Fibroblast of lung (primary cell): ENCODE results near the gene APC2. TPM values are rescaled to one million over a fixed set of nuclear protein-coding genes. Genes with fewer than 3 reads are reported as not detected.

Experiments used
- DNase-seq, 2 donors: peaks; one replicate each; pipeline versions ENCODE4 v3.0.0 to v3.0.0-alpha.2; 2010; ENCODE audit warnings: low read depth in 2 of 2
- H2AFZ ChIP-seq: 2 replicates; pipeline ENCODE4 v1.5.1; 2012; ENCODE audit warnings: low read length, control low read depth, inconsistent platforms
- H3K27ac ChIP-seq: 2 replicates; pipeline ENCODE4 v1.5.1; 2011; ENCODE audit warnings: low read length, control low read depth; ENCODE audit not compliant: insufficient read depth
- H3K27me3 ChIP-seq: 2 replicates; pipeline ENCODE4 v1.5.1; 2011; ENCODE audit warnings: mild to moderate bottlenecking, low read length; ENCODE audit not compliant: control insufficient read depth, insufficient read depth
- H3K36me3 ChIP-seq: 2 replicates; pipeline ENCODE4 v1.5.1; 2011; ENCODE audit warnings: low read length; ENCODE audit not compliant: control insufficient read depth, insufficient read depth
- H3K4me1 ChIP-seq: 2 replicates; pipeline ENCODE4 v1.5.1; 2011; ENCODE audit warnings: low read length; ENCODE audit not compliant: control insufficient read depth, insufficient read depth; ENCODE audit errors: extremely low read depth
- H3K4me2 ChIP-seq: 2 replicates; pipeline ENCODE4 v1.5.1; 2011; ENCODE audit warnings: low read length, control low read depth; ENCODE audit not compliant: insufficient read depth; ENCODE audit errors: extremely low read depth
- H3K4me3 ChIP-seq, 4 experiments: fragments of 200-600 bp in 1 of 4; sonication (generic) in 1 of 4; replicated peaks in 1 of 4; 2 replicates each; pipeline ENCODE4 v1.5.1; 2011 to 2016; ENCODE audit warnings: low read length in 4 of 4, low read depth in 3 of 4, mild to moderate bottlenecking in 3 of 4, control low read depth in 2 of 4, inconsistent platforms in 1 of 4, mixed read lengths in 1 of 4; ENCODE audit not compliant: insufficient read depth in 1 of 4; ENCODE audit errors: control extremely low read depth in 1 of 4
- H3K79me2 ChIP-seq: 2 replicates; pipeline ENCODE4 v1.5.1; 2012; ENCODE audit warnings: mild to moderate bottlenecking, low read length, inconsistent platforms; ENCODE audit not compliant: control insufficient read depth, insufficient read depth
- H3K9ac ChIP-seq: 2 replicates; pipeline ENCODE4 v1.5.1; 2011; ENCODE audit warnings: mild to moderate bottlenecking, low read length, control low read depth; ENCODE audit not compliant: insufficient read depth
- H3K9me3 ChIP-seq: 2 replicates; pipeline ENCODE4 v1.5.1; 2012; ENCODE audit warnings: low read depth, low read length; ENCODE audit not compliant: control insufficient read depth, insufficient read depth
- H4K20me1 ChIP-seq: 2 replicates; pipeline ENCODE4 v1.5.1; 2011; ENCODE audit warnings: low read length; ENCODE audit not compliant: control insufficient read depth, insufficient read depth; ENCODE audit errors: extremely low read depth
- CTCF ChIP-seq, 2 donors: IDR thresholded peaks in 1 of 2; conservative IDR thresholded peaks in 1 of 2; 1 replicate in 1 of 2; 2 replicates in 1 of 2; pipeline ENCODE4 v1.5.1; 2011 to 2012; ENCODE audit warnings: low read length in 2 of 2, control low read depth in 1 of 2, inconsistent platforms in 1 of 2, low read depth in 1 of 2, mild to moderate bottlenecking in 1 of 2
- EZH2 ChIP-seq: IDR thresholded peaks from 2 replicates; pipeline ENCODE4 v1.5.1; 2012; ENCODE audit warnings: low read length, control low read depth, mild to moderate bottlenecking; ENCODE audit errors: missing control alignments
- polyA plus RNA-seq, 2 donors: library from polyadenylated mRNA; depleted of rRNA in 1 of 2; stranded (reverse) in 1 of 2; unstranded in 1 of 2; fragments of >200 nt; gene quantifications; 2 replicates each; pipeline ENCODE4 v1.2.1, GENCODE V29; 2011 to 2012; ENCODE audit warnings: missing spikeins in 1 of 2
- total RNA-seq: library from RNA; depleted of rRNA; stranded (reverse); fragments of >200 nt; gene quantifications from 2 replicates; pipeline ENCODE4 v1.2.1, GENCODE V29; 2014

APC2 gene
- total and polyA plus RNA-seq, 2 donors (not counting 1 experiment from before 2014, with no cell fraction given) = 0.01 to 0.50 TPM

DNA sequence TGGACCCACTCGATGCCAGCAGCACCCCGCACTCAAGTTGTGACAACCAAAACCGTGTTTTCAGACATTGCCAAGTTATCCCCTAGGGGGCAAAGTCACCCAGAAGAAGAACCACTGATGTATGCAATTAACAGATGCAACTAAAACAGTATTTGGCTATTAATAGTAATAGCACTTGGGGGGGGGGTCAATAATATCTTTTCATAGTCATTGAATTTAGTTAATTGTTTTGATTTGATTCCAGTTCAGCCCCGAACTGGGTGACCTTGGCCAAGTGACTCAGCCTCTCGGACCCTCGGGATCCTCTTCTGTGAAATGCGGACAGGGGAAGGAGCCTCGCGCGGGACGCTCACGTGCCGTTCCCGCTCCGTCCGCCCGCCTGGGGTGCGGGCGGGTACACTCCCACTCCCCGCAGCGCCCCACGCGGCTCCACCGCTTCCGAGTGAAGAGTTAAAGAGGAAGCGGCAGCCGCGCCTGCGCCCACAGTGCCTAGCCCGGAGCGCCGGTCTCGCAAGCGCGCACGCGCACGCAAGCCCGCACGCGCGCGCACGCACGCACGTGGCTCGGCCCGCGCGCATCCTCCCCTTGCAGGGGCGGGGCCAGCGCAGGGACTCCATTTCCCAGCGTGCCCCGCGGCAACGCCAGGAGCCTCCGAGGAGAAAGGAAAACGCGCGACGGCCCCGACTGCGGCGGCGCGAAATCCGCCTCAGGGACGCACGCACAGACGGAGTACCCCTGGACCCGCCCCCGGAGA, 43.0 kb upstream of the APC2 start:
- Histone ChIP-seq H3K9me3 (no peaks in the 10 kb centered on the region), H3K4me3 (peak overlapping the region; percentile 52 to 65 (median 57)), H3K9ac (peak overlapping the region; percentile 69), H3K36me3 (peaks cover 6% of the 10 kb centered on the region), H3K27me3 (no peaks in the 10 kb centered on the region), H3K79me2 (peaks cover 42% of the 10 kb centered on the region), H4K20me1 (peaks cover 3% of the 10 kb centered on the region), H3K27ac (peak overlapping the region; percentile 74), H2AFZ (peak overlapping the region; percentile 46), H3K4me2 (peak overlapping the region; percentile 90), H3K4me1 (peaks cover 20% of the 10 kb centered on the region)
- peak; percentile 23 to 47 for TF ChIP-seq CTCF (conservative IDR thresholded peaks at IDR 0.05 in 1 of 2, IDR thresholded peaks at IDR 0.05 in 1 of 2; ENCODE audit: low read depth in 1 of 2, low read length in 2 of 2)
- TF ChIP-seq EZH2 = no peak
- DNase-seq = peak; percentile 96 to 98

- TF ChIP-seq EZH2 = no peak
- TF ChIP-seq CTCF (conservative IDR thresholded peaks at IDR 0.05 in 1 of 2, IDR thresholded peaks at IDR 0.05 in 1 of 2; ENCODE audit: low read depth in 1 of 2, low read length in 2 of 2) = no peak
- peak within 1 kb of the TSS; percentile 52 to 90 (median 80) for H3K4me3 ChIP-seq
- no peak for DNase-seq
- peak within 1 kb of the TSS; percentile 90 for H3K4me2 ChIP-seq
- H3K79me2 ChIP-seq = peaks cover 50% of the 10 kb centered on the region
- H2AFZ ChIP-seq = peak within 1 kb of the TSS; percentile 46
- peak within 1 kb of the TSS; percentile 74 for H3K27ac ChIP-seq
- peaks cover 3% of the 10 kb centered on the region for H4K20me1 ChIP-seq
- H3K4me1 ChIP-seq = peaks cover 24% of the 10 kb centered on the region
- no peaks in the 10 kb centered on the region for H3K9me3 ChIP-seq
- no peaks in the 10 kb centered on the region for H3K27me3 ChIP-seq
- H3K9ac ChIP-seq = peak within 1 kb of the TSS; percentile 82
- H3K36me3 ChIP-seq = peaks cover 8% of the 10 kb centered on the region
Measured at GRCh38 chr19:1407528-1408299, 42.2 kb upstream of the APC2 start, which contains the start of gene DAZAP1. Gene DAZAP1, plus strand, starts transcription at chr19:1407586. Its CDS starts 188 bp downstream, at chr19:1407774.
